ENCODE data around the gene ACOT7.
"Not testable (repeated sequence)": the region's sequence is repeated elsewhere in the genome, so short reads cannot be mapped to it uniquely, and the experiment has no call there.

The ACOT7 gene

DNA sequence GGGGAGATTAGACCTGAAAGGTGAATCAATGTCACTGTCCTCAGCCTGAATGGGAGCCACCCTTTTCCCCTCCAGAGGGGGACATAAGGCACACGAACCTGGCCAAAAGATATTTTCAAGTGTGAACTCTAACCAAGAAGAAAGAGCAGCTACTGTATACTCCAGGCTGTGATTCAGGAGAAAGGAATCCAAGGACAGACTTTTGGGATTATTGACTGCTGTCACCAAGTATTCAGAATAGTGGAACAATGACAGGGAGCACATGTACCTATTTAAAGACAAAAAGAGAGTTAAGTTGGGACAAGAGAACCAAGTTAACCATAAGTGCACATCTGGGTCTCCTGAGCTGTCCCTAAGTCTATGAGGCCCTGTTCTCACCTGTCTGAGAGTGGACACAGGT lies 160.2 kb downstream of the ACOT7 start:
- no peak for DNase-seq (ENCODE audit: low spot score)

- DNase-seq (ENCODE audit: low spot score): no peak
Observed at GRCh38 chr1:6225651-6226050, 167.9 kb downstream of the ACOT7 start.

- DNase-seq (ENCODE audit: low spot score): no peak
Observed at GRCh38 chr1:6224718-6225117, 168.8 kb downstream of the ACOT7 start.

GRCh38 chr1:6223617-6224016 lies 169.9 kb downstream of the ACOT7 start:
- DNase-seq (ENCODE audit: low spot score): no peak

DNA sequence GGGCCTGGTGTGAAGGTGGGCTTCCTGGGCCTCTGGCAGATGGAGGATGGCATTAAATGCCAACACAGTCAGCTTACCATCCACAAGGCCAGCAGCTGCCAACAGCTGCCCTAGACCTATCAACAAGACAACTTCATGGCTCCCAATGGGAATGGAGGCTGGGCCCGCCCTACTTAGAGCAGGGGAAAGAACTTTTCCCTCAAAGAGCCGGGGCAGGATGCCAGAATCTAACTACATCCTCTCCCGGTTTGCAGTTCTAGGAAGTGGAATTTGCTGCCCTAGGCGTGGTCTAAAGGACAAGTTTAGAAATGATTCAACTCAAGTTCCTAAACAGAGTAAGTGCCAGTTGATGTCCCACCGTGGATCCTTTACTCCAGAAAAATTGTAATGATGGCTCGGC lies 170.9 kb downstream of the ACOT7 start:
- DNase-seq (ENCODE audit: low spot score): no peak

GRCh38 chr1:6221210-6221784 lies 172.3 kb downstream of the ACOT7 start:
- no peak for DNase-seq (ENCODE audit: low spot score)

DNA sequence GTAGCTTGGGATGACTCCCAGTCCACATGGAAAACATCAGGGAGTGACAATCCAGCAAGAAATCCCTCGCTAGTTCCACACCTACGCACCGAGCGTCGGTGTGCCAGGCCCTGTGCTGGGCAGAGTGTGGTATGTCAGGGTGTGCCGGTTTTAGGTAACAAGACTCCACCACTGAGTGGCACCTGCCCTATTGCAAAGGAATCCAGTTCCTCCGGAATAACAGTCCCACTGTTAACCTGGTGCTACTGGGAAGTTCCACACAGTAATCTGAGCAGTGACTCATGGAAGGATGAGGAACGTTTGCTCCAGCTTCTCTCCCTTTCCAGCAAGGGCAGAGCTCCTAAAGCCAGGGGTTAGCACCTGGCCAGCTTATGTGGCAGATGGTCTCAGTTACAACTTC lies 173.3 kb downstream of the ACOT7 start:
- no peak for DNase-seq (ENCODE audit: low spot score)

DNA sequence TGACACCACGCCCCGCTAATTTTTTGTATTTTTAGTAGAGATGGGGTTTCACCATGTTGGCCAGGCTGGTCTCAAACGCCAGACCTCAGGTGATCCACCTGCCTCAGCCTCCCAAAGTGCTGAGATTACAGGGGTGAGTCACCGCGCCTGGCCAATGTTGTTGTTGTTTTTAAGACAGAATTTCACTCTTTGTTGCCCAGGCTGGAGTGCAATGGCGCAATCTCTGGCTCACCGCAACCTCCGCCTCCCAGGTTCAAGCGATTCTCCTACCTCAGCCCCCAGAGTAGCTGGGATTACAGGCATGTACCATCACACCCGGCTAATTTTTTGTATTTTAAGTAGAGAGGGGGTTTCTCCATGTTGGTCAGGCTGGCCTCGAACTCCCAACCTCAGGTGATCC lies 173.9 kb downstream of the ACOT7 start:
- DNase-seq (ENCODE audit: low spot score): not testable (repeated sequence)

DNA sequence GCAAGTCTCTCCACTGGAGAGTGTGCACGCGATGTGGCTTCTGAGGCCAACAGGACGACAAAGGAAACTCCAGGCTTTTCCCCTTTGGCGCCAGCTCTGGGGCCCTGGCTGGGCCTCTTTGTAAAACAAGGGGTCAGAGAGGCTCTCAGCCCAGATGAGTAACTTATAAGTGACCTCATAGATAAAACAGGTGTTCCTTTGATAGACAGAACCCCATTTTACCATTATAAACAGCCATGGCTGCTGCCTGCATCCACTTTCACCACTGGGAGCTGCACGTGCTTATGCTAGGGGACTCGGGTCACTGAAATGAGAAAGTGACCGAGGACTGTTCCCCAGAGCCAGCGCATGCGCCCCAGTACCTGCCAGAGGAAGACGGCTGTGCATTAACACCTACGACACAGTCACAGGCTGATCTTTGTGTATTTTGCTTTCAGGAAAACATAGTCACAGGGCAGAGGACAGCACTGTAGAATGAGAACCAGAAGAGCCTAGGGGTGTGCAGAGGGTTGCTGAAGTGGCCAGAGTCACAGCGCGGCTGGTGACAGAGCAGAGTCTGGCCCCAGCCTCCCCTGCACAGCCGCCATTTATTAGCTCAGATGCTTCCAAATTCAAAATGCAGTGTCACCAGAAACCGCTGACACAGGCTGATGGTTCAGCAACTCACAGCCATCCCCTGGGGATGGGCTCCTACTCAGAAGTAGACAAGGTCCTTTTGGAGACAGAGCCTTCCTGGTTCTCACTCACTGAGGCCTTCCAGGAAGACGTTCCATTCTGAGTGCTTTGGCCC lies 175.0 kb downstream of the ACOT7 start:
- no peak for DNase-seq (ENCODE audit: low spot score)

Data from CD4-positive, alpha-beta T cell treated with Interleukin-6 at 100 ng/mL for 8 hours (primary cell).